Gastrocnemius medialis (tissue), 4 donors: ENCODE data around the gene FAM236C.
"Not testable (repeated sequence)": the region's sequence is repeated elsewhere in the genome, so short reads cannot be mapped to it uniquely, and the experiment has no call there.

ENCODE experiments used
- POLR2A ChIP-seq, 2 donors: fragments of 450-650 bp; IDR thresholded peaks; one replicate each; pipeline ENCODE4 v1.6.1; 2017; ENCODE audit warnings: antibody characterized with exemption in 2 of 2, mild to moderate bottlenecking in 2 of 2, moderate library complexity in 2 of 2
- TF ChIP-seq, protein P1 (sequence below), 5 experiments: fragments of 450-650 bp in 3 of 5; fragments of 200-600 bp in 2 of 5; sonication (generic) in 2 of 5; IDR thresholded peaks in 4 of 5; conservative IDR thresholded peaks in 1 of 5; 1 replicate in 4 of 5; 2 replicates in 1 of 5; pipeline ENCODE4 v1.5.1; 2016 to 2019; ENCODE audit warnings: antibody characterized with exemption in 5 of 5, mild to moderate bottlenecking in 3 of 5, moderate library complexity in 3 of 5

GRCh38 chrX:72916096-72916495 is 3.7 kb downstream of the FAM236C start:
- TF ChIP-seq, protein P1, sequence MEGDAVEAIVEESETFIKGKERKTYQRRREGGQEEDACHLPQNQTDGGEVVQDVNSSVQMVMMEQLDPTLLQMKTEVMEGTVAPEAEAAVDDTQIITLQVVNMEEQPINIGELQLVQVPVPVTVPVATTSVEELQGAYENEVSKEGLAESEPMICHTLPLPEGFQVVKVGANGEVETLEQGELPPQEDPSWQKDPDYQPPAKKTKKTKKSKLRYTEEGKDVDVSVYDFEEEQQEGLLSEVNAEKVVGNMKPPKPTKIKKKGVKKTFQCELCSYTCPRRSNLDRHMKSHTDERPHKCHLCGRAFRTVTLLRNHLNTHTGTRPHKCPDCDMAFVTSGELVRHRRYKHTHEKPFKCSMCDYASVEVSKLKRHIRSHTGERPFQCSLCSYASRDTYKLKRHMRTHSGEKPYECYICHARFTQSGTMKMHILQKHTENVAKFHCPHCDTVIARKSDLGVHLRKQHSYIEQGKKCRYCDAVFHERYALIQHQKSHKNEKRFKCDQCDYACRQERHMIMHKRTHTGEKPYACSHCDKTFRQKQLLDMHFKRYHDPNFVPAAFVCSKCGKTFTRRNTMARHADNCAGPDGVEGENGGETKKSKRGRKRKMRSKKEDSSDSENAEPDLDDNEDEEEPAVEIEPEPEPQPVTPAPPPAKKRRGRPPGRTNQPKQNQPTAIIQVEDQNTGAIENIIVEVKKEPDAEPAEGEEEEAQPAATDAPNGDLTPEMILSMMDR (IDR thresholded peaks at IDR 0.05 in 4 of 5, conservative IDR thresholded peaks at IDR 0.05 in 1 of 5): not testable (repeated sequence)
- not testable (repeated sequence) for TF ChIP-seq POLR2A (IDR thresholded peaks at IDR 0.05)
